SH-SY5Y (cell line): ENCODE data around the gene LIN37.

Experiments
- GATA2 ChIP-seq: IDR thresholded peaks from 2 replicates; pipeline ENCODE4 v1.6.1; 2011; ENCODE audit warnings: mild to moderate bottlenecking, low read depth, low read length
- GATA3 ChIP-seq: IDR thresholded peaks from 2 replicates; pipeline ENCODE4 v1.6.1; 2011; ENCODE audit warnings: low read depth, mild to moderate bottlenecking, low read length, moderate library complexity

- TF ChIP-seq GATA3 = no peak
- no peak for TF ChIP-seq GATA2
Observed at GRCh38 chr19:35757749-35758608, 9.6 kb downstream of the LIN37 start, which contains the start of gene PROSER3.
